ENCODE results near the gene FHIP2A. TPM values are rescaled to one million over a fixed set of nuclear protein-coding genes. Genes with fewer than 3 reads are reported as not detected.

Gene FHIP2A
- total RNA-seq, 4 donors from 2014 or later, result 35.4 to 68.8 (median 58.0) TPM

- Histone ChIP-seq H3K4me1 (peaks cover 0 to 11% (median 0%) of the 10 kb centered on the region in 4 donors), H3K4me3 (no peak overlapping the region), H3K27me3 (no peaks in the 10 kb centered on the region), H3K27ac (no peak overlapping the region), H3K36me3 (peaks cover 0 to 39% (median 0%) of the 10 kb centered on the region in 3 donors), H3K9me3 (no peaks in the 10 kb centered on the region)
- TF ChIP-seq EP300 (IDR thresholded peaks at IDR 0.05) (no peak), CTCF (IDR thresholded peaks at IDR 0.05) (no peak), POLR2A (IDR thresholded peaks at IDR 0.05) (no peak)
- WGBS, 2 donors, result 93 to 100% methylated on average over 2 of the region's 2 CpGs
- DNase-seq (ENCODE audit: low spot score in 2 of 2), result no peak
Observed at GRCh38 chr10:114867365-114867764, 45.8 kb downstream of the FHIP2A start.

- DNase-seq (ENCODE audit: low spot score in 2 of 2), result no peak
- WGBS, 2 donors, result 25 to 32% methylated on average over 1 of the region's 1 CpG
- H3K4me3 ChIP-seq, result no peak overlapping the region
- no peaks in the 10 kb centered on the region for H3K9me3 ChIP-seq
- peaks cover 0 to 26% (median 0%) of the 10 kb centered on the region in 3 donors for H3K36me3 ChIP-seq
- peaks cover 0 to 11% (median 0%) of the 10 kb centered on the region in 4 donors for H3K4me1 ChIP-seq
- no peaks in the 10 kb centered on the region for H3K27me3 ChIP-seq
- TF ChIP-seq POLR2A (IDR thresholded peaks at IDR 0.05) (no peak), EP300 (IDR thresholded peaks at IDR 0.05) (no peak), CTCF (IDR thresholded peaks at IDR 0.05) (no peak)
- H3K27ac ChIP-seq, result no peak overlapping the region
Observed at GRCh38 chr10:114868870-114869519, 47.4 kb downstream of the FHIP2A start.

GRCh38 chr10:114869520-114869892 is 47.9 kb downstream of the FHIP2A start:
- Histone ChIP-seq H3K4me3 (no peak overlapping the region), H3K27ac (no peak overlapping the region), H3K9me3 (no peaks in the 10 kb centered on the region), H3K36me3 (peaks cover 0 to 22% (median 0%) of the 10 kb centered on the region in 3 donors), H3K27me3 (no peaks in the 10 kb centered on the region), H3K4me1 (peaks cover 0 to 11% (median 0%) of the 10 kb centered on the region in 4 donors)
- DNase-seq (ENCODE audit: low spot score in 2 of 2), result no peak
- 2 to 5% methylated on average over 1 of the region's 1 CpG for WGBS, 2 donors
- TF ChIP-seq EP300 (IDR thresholded peaks at IDR 0.05) (no peak), POLR2A (IDR thresholded peaks at IDR 0.05) (no peak), CTCF (IDR thresholded peaks at IDR 0.05) (no peak)

GRCh38 chr10:114870486-114870885 is 48.9 kb downstream of the FHIP2A start:
- Histone ChIP-seq H3K27me3 (no peaks in the 10 kb centered on the region), H3K36me3 (peaks cover 0 to 15% (median 0%) of the 10 kb centered on the region in 3 donors), H3K9me3 (no peaks in the 10 kb centered on the region), H3K27ac (no peak overlapping the region), H3K4me3 (no peak overlapping the region), H3K4me1 (peaks cover 0 to 11% (median 0%) of the 10 kb centered on the region in 4 donors)
- TF ChIP-seq EP300 (IDR thresholded peaks at IDR 0.05) (no peak), CTCF (IDR thresholded peaks at IDR 0.05) (no peak), POLR2A (IDR thresholded peaks at IDR 0.05) (no peak)
- DNase-seq (ENCODE audit: low spot score in 2 of 2), result no peak
- WGBS, 2 donors, result 87 to 92% methylated on average over 3 of the region's 3 CpGs

- Histone ChIP-seq H3K27ac (no peak overlapping the region), H3K9me3 (no peaks in the 10 kb centered on the region), H3K4me1 (peaks cover 0 to 11% (median 0%) of the 10 kb centered on the region in 4 donors), H3K36me3 (peaks cover 0 to 8% (median 0%) of the 10 kb centered on the region in 3 donors), H3K4me3 (no peak overlapping the region), H3K27me3 (no peaks in the 10 kb centered on the region)
- no peak for DNase-seq (ENCODE audit: low spot score in 2 of 2)
- no peak for TF ChIP-seq CTCF (IDR thresholded peaks at IDR 0.05)
- TF ChIP-seq EP300 (IDR thresholded peaks at IDR 0.05), result no peak
- TF ChIP-seq POLR2A (IDR thresholded peaks at IDR 0.05), result no peak
- WGBS, 2 donors, result 94% methylated on average over 2 of the region's 2 CpGs
Observed at GRCh38 chr10:114871379-114871778, 49.8 kb downstream of the FHIP2A start.
